Embryonic facial prominence (tissue), 1 donor: ENCODE measurements around the gene SLC22A2.
"Not testable (repeated sequence)": the region's sequence is repeated elsewhere in the genome, so short reads cannot be mapped to it uniquely, and the experiment has no call there.

ENCODE experiments used
- DNase-seq: peaks from one replicate; pipeline ENCODE4 v3.0.0-alpha.2; 2016; ENCODE audit errors: extremely low spot score

Gene SLC22A2

DNA sequence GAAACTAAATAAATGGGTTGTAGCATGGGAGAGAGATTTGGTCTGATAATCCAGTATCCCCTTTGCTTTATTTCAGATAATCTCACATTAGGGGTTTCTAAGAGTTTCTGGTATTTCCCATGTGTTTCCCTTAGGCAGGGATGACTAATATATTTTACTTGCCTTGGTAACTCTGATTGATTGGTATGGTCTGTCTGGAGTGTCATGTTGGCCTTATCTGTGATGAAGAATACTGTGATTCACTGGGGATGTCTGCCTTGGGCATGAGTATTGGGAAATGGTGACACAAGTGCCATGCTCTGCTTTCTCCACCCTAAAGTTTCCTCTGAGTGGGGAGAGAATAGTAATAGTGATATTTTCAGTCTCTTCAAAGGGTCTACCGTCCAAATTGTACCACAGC is 10.1 kb downstream of the SLC22A2 start:
- no peak for DNase-seq

DNA sequence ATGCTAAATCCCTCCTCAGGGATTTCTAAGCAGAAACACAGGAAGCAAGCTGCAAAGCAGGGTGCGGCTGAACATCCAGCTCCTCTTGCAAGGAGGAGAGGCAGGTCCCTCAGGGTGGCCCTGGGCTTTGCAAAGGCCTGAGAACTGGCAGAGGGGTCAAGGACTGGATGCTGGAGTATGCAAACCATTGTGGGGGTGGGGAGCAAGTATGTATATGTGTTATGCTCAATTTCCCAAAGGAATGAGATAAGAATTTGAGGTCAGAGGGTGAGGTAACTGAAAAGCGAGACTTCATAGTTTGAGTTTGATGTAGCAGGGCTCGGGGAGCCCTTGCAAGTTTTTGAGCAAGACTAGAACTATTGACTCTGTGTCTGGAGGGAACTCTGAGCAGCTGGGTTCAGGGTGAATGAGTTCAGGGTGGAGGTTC is 11.2 kb downstream of the SLC22A2 start:
- DNase-seq = no peak

DNA sequence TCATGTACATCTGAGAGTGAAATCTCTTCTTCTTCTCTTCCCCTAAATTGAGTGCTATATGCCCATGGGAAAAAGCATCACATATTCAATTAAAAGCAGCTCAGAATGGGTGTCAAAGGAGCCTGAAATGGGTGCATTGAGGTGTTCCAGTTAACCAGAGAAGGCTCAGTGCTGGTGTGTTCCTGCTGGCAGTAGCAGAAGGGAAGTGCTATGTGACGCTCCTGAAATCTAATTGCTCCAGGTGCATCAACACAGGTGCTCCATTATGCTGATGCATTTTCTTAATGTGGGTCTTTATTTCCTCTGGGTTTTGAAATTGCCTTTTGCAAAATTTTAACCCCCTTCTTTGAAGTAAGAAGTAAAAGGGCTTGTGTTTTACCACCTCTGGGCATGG is 17.9 kb downstream of the SLC22A2 start:
- no peak for DNase-seq

DNA sequence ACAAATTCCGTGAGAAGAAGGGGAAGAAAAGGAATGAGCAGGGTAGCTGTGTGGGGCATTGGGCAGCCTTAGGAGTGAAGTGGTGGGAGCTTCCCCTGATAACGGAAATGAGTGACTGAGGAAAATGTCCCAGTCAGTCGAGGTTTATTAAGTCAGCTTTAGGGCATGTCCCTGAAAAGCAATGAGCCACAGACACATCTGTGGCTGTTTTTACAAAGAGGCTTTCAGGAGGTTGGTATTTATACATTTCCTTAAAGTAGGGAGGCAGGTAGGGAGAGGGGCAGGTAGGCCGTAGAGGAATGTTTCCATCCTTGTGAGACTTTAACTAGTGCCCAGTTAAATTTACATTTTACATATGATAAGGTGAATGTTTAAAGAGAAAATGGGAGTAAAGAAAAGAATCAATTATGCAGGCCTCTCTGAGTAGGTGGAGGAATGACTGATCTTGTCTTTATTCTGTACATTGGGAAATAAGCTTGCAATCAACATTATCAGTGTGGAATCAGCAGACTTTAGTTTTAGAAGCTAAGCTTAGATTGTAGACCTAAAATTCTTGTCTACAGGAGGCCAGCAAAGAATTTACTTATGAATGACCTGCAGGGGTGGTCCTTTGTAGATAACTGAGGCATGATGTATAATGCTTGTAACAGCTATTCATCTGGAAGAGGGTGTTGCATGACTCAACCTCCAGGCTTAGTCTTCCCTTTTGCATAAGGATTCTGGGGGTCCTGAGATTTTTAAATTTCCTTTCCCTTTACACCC is 18.5 kb downstream of the SLC22A2 start:
- DNase-seq = no peak

DNA sequence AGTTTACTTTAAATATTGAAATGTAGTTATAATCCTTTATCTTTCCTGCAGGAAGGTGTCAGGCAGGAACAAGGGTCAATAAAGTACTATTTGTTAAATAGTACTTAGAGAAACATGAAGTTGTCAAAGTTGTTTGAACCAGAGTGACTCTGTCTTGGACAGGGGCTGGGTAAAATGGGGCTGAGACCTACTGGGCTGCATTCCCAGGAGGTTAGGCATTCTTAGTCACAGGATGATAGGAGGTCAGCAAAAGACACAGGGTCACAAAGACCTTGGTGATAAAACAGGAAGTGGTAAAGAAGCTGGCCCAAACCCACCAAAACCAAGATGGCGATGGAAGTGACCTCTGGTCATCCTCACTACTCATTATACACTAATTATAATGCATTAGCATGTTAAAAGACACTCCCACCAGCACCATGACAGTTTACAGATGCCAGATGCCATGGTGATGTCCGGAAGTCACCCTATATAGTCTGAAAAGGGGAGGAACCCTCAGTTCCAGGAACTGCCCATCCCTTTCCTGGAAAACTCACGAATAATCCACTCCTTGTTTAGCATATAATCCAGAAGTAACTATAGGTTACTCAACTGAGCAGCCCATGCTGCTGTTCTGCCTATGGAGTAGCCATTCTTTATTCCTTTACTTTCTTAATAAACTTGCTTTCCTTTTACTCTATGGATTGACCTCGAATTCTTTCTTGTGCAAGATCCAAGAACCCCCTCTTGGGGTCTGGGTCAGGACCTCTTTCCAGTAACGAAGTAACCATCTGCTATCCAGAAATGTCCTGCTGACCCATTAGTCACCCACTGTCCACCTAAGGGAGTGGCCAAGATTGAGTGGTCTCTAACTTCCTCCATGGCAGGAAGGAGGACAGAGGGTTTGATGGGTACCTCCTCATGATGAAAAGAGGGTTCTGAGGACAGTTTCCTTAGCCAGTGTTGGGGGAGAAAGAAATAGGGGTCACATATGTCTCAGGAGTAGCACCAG is 19.6 kb downstream of the SLC22A2 start:
- DNase-seq = no peak

DNA sequence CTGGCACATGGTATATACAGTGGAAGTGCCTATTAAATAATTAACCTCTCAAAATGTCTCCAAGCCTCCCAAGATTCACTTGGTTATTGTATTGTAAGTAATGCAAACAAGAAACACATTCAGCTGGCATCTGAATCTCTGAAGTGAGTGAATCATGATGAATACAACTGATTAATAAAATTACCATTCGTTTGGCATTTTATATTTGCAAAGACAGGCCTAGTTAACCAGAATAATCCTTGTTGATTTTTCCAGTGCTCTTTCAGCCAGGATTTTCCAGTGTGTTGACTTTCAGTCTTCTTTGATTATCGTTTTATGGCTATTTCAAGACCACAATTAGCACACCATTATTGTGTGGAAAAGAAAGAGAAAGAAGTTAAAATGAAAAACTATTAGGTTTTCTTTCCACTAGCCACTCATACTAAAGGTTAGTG is 20.3 kb downstream of the SLC22A2 start:
- DNase-seq = no peak

DNA sequence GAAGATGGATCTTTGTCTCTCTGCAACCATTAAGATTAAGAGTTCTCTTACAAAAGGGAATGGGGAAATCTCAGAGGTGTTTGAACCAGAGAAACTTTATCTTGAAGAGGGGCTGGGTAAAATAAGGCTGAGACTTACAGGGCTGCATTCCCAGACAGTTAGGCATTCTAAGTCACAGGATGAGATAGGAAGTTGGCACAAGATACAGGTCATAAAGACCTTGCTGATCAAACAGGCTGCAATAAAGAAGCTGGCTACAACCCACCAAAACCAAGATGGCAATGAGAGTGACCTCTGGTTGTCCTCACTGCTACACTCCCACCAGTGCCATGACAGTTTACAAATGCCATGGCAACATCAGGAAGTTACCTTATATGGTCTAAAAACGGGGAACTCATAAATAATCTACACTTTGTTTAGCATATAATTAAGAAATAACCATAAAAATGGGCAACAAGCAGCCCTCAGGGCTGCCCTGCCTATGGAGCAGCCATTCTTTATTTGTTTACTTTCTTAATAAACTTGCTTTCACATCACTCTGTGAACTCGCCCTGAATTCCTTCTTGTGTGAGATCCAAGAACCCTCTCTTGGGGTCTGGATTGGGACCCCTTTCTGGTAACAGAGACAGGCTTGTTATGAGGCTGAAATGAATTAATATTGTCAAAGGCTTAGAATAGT is 20.9 kb downstream of the SLC22A2 start:
- DNase-seq = not testable (repeated sequence)

DNA sequence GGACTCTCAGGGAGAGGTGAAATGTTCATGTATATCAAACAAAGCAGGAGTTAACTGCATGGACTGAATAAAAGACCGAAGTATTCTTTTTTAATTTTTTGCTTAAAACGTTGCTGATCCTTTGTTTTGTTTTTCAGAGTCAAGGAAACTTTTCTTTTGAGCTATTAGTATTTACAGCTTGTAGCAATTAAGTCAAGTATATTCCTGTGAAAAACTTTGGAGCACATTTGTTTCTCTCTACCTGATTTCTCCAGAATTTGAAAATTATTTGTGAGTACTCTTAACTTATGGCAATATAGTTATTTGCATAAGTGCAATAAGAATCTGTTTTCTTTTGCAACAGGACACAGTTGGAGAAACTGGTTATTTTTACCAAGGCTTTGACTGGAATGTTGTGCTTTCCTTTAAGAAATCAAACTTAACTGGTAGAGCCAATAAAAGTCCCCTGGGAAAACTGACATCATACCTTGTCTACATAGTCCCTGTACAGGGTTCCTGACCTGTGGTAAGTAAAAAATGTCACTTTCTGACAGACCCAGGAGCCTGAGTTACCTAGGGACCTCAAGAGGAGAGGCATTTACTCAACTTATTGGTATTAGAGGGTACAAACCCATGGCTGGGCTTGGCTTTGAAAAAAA is 22.3 kb downstream of the SLC22A2 start:
- not testable (repeated sequence) for DNase-seq

DNA sequence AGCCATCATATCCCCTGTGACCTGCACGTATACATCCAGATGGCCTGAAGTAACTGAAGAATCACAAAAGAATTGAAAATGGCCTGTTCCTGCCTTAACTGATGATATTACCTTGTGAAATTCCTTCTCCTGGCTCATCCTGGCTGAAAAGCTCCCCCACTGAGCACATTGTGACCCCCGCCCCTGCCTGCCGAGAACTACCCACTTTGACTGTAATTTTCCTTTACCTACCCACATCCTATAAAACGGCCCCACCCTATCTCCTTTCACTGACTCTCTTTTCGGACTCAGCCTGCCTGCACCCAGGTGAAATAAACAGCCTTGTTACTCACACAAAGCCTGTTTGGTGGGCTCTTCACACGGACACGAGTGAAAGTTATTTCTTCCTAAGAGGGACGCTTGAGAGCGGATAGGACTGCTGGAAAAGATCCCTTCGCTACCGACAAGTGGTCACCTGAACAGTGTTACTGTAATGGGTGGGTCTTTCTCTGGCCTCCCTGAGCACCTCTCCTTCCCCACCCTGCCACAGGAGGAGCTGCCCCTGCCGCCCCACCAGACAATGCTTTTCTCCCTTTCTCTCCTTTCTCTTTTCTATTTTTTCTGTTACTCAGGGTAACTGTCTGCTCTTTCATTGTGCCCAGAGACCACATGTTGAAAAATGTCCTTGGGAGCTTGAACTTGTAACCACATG is 24.5 kb downstream of the SLC22A2 start:
- not testable (repeated sequence) for DNase-seq

DNA sequence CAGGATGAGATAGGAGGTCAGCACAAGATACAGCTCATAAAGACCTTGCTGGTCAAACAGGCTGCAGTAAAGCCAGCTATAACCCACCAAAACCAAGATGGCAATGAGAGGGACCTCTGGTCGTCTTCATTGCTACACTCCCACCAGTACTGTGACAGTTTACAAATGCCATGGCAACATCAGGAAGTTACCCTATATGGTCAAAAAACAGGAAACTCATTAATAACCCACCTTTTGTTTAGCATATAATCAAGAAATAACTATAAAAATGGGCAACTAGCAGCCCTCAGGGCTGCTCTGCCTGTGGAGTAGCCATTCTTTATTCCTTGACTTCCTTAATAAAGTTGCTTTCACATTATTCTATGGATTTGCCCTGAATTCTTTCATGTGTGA is 30.9 kb downstream of the SLC22A2 start:
- DNase-seq = no peak

DNA sequence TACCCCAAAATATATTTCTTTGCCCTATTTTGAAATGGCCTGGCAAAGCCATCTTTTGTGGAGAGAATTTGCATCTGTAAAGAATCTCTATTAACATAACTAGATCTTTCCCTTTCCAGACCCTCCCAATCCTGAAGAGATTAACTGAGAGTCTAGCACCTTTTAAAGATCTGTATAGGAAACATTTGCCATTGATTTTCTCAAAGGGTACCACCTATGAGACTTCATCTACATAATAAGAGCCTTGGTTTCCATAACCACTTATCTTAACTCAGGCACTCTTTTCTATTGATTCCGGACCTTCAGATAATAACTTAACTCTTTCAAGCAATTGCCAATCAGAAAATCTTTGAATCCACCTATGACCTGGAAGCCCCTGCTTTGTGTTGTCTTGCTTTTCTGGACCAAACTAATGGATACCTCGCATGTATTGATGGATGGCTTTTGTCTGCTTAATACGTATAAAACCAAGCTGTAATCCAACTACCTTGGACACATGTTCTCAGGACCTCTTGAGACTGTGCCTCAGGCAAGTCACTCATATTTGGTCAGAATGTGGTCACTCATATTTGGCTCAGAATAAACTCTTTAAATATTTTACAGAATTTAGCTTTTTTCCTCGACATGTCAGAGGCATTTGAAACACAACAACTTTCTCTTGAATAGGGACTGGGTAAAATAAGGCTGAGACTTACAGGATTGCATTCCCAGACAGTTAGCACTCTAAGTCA is 31.4 kb downstream of the SLC22A2 start:
- no peak for DNase-seq

DNA sequence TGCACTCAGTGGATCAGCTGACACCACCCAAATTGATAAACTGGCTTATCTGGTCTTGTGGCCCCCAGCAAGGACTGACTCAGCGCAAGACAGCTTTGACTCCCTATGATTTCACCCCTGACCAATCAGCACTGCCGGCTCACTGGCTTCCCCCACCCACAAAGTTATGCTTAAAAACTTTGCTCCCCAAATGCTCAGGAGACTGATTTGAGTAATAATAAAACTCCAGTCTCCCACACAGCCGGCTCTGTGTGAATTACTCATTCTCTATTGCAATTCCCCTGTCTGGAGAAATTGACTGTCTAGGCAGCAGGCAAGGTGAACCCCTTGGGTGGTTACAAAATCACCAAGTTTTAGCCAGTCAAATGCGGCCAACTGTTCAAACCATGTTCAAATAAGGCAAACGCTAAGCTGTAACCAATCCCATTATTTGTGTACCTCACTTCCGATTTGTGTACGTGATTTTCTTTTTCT is 32.5 kb downstream of the SLC22A2 start:
- no peak for DNase-seq

DNA sequence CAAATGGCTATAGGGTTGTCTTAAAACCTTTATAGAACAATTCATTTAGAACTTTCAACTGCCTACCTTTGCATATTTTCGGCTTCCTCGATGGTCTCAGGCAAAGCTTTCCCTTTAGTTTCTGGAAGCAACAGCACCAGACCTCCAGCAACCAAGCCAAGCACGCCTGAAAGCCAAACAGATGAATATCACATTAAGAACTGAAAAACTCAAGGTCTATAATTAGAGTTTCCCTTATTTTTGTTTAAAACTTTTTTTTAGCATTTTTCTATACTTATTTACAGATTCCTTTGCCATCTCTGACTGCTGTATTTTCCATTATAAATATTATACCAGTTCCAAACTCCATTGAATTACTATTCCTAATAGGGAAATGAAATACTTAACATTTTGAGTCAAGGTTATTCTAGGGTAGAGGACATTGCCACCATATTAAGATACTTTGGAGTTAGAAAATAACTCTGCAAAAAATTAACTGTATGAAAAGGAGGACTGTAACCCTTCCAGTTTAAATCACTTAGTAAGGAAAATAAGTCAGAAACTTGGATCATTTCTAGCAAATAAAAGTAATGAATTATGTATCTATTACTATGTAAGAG is 33.9 kb downstream of the SLC22A2 start:
- DNase-seq = no peak

DNA sequence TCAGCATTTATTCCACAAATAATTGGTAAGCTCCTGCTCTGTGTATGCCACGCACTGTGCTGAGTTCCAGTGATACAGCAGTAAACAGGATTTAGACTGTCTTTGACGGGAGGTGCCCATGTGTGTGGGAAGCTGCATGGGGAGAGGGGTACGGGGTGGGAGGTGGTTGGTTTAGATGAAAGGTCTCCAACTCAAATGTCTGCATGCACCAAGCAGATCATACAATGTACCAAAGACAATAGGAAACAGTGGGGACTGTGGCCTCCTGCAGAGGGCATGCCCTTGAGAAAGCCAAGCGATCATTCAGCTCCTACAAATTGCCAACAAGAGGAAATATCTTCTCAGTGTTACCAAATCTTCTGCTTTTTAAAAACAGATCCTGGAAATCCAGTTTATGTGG is 36.1 kb downstream of the SLC22A2 start:
- no peak for DNase-seq

DNA sequence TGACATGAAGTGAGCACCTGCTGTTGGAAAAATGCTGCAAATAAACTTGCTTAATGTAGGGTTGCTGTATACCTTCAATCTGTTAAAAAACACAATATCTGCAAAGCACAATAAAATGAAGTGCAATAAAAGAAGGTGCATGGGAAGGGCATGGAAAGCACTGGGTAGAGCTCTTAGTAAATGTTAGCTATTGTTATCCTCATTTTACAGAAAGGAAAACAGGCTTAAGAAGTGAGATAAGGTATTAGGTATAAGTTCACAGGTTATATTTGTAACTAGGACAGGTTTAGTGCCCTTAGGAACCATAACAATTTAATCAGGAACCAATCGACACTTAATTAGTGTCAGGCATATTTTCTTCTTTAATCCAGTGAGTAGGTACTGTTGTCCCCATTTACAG is 36.7 kb downstream of the SLC22A2 start:
- DNase-seq = no peak

DNA sequence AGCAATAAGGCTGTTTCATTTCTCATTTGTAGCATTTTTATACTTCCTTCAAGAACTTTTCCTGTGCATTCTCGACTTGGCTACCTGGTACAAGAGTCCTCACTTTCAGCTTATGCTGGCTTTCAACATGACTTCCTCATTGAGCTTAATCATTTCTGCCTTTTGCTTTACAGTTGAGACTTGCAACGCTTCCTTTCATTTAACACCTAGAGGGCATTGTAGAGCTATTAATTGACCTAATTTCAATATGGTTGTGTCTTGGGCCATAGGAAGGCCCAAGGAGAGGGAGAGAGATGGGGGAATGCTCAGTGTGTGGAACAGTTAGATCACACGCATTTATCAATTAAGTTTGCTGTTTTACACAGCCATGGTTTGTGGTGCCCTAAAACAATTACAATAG is 37.2 kb downstream of the SLC22A2 start:
- no peak for DNase-seq

DNA sequence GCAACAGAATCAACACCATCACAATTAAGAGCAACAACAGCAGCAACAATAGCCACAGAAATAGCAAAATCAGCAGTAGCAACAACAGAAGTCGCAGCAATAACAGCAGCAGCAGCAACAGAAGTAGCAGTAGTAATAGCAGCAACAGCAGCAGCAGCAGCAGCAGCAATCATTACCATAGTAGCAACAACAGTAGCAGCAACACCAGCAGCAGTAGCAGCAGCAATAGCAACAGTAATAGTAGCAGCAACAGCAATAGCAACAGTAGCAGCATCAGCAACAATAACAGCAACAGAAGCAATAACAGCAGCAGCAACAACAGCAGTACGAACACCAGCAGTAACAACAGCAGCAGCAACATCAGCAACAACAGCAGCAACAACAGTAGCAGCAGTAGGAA is 39.8 kb downstream of the SLC22A2 start:
- DNase-seq = no peak

DNA sequence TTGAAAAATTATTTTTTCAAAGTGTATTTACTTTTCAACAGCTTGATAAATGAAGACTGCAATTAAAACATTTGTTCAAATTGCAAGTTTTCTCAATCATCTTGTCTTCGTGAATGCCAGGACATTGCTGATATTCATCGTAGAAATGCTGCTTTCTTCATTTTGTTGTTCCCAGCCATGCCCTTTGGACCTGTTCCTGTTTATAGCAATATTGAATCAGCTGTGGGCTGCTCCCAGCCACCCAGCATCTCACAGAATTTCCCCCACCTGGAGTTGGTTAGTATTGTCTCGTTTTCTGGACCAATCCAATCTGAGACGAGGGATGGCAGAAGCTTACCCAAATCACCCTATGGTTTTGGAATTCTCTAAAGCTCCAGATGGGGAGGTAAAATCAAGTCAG is 40.8 kb downstream of the SLC22A2 start:
- no peak for DNase-seq

DNA sequence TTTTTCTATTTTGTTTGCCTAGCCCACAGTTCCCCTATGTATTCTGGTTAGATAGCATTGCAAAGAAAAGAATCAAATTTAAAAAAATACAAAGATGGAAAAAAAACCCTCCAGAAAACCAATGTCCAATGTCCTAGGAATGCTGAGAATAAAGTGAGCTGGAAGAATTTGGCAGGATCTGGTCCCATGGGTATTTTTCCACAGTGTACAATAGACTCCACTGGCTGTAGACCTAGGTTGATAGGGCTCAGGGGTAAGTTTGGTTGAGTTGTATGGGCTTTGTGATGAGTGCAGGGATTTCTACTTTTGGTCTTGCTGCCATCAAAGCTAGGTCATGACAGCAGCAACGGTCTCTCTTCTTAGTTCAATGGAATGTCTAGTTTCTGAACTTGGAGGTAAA is 41.5 kb downstream of the SLC22A2 start:
- no peak for DNase-seq

DNA sequence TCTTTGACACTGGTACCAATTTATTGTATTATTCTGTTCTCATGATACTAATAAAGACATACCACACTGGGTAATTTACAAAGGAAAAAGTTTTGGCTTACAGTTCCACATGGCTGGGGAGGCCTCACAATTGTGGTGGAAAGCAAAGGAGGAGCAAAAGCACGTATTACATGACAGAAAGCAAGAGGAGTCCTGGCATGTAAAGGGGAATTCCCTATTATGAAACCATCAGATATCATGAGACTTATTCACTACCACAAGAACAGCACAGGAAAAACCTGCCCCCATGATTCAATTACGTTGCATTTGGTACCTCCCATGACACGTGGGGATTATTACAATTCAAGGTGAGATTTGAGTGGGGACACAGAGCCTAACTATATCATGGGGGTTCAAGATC is 43.4 kb downstream of the SLC22A2 start:
- DNase-seq = no peak
